HL-60 (cell line): ENCODE data around the gene PDE2A.

Experiments used
- DNase-seq, 2 experiments: peaks; one replicate each; pipeline ENCODE4 v3.0.0-alpha.2; 2010 to 2020; ENCODE audit warnings: low read depth in 1 of 2, low spot score in 1 of 2
- H3K27ac ChIP-seq: fragments of 250-450 bp; sonication (Bioruptor Pico); replicated peaks from 2 replicates; pipeline ENCODE4 v1.5.1; 2020; ENCODE audit warnings: mild to moderate bottlenecking, moderate library complexity
- H3K27me3 ChIP-seq: fragments of 250-450 bp; sonication (Bioruptor Pico); 2 replicates; pipeline ENCODE4 v1.5.1; 2021; ENCODE audit warnings: mild to moderate bottlenecking, moderate library complexity; ENCODE audit not compliant: insufficient read depth, poor library complexity, severe bottlenecking
- H3K4me3 ChIP-seq: replicated peaks from 2 replicates; pipeline ENCODE4 v1.5.1; 2011; ENCODE audit warnings: mild to moderate bottlenecking, control low read depth, low read length; ENCODE audit not compliant: insufficient read depth
- CTCF ChIP-seq: IDR thresholded peaks from one replicate; pipeline ENCODE4 v1.5.1; 2011; ENCODE audit warnings: low read length, control low read depth, inconsistent platforms; ENCODE audit not compliant: insufficient read depth
- GABPA ChIP-seq: IDR thresholded peaks from 2 replicates; pipeline ENCODE4 v1.6.1; 2012; ENCODE audit warnings: low read depth
- POLR2AphosphoS5 ChIP-seq: IDR thresholded peaks from 2 replicates; pipeline ENCODE4 v1.6.1; 2012; ENCODE audit warnings: low read depth
- REST ChIP-seq: IDR thresholded peaks from 2 replicates; pipeline ENCODE4 v1.6.1; 2012; ENCODE audit warnings: low read depth; ENCODE audit not compliant: insufficient replicate concordance
- SPI1 ChIP-seq: IDR thresholded peaks from 2 replicates; pipeline ENCODE4 v1.6.1; 2012; ENCODE audit warnings: low read depth, mild to moderate bottlenecking, borderline replicate concordance

Gene PDE2A

DNA sequence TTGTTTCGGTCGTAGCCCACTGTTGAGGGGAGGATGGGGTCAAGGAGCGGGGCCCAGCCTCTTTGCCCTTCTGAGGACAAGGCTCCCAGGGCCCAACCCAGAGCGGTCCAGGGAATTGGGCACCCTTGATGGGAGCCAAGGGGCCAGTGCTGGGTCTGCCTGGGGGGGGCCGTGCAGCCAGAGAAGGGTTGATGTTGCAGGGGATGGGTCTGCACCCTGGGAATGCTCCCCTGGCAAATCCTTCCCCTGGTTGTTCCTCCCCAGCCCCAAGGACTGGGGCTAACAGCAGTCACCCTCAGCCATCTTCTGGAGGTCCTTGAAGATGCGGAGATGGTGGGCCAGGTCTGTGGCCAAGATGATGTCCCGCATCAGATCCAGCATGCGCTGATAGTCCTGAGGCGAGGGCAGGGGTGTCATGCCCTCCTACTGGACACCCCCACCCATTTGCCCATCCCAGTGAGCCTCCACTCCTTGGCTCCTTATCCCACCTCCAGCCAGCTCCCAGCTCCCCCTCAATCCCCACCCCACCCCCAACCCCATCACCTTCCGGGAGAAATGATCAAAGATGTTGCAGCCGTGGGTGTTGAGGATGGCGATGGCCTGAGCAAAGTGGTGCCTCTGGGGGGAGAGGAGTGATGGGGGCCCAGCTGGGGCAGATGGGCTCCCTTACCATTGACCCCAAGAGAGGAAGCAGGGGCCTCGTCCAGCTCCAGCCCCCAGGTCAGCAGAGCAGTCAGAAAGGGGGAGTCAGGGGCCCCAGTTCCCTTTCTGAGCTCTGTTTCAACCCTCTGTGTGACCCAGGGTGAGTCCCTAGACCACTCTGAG, 95.0 kb downstream of the PDE2A start:
- no peak overlapping the region for H3K4me3 ChIP-seq

GRCh38 chr11:72578566-72578965, 95.7 kb downstream of the PDE2A start:
- DNase-seq: no peak
- Histone ChIP-seq H3K4me3 (no peak overlapping the region), H3K27me3 (peaks cover 9% of the 10 kb centered on the region), H3K27ac (no peak overlapping the region)
- no peak for TF ChIP-seq SPI1
- no peak for TF ChIP-seq POLR2AphosphoS5
- TF ChIP-seq CTCF: no peak
- no peak for TF ChIP-seq GABPA
- no peak for TF ChIP-seq REST

More for the DNA sequence above, 95.0 kb downstream of the PDE2A start:
- peaks cover 16% of the 10 kb centered on the region for H3K27me3 ChIP-seq
- no peak for DNase-seq
- H3K27ac ChIP-seq: no peak overlapping the region
- no peak for TF ChIP-seq SPI1
- TF ChIP-seq CTCF: no peak
- no peak for TF ChIP-seq GABPA
- no peak for TF ChIP-seq REST
- no peak for TF ChIP-seq POLR2AphosphoS5

DNA sequence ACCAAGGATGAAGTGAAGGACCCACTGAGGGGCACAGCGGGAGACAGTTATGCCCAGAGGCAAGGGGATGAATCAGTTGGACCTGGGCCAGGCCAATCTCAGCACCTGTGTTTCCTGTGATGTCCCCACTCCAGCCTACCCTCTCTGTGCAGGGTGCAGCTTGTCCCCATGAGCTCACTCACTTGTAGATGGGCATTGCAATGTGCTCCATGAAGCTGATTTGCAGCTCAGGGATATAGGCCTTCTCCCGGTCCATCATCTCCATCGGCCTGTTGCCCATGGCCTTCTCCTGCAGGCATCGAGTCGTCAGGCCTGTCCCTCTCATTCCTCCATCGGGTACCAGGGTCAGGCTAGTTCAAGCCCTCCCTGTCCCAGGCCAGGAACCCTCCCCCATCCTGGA, 96.2 kb downstream of the PDE2A start:
- DNase-seq: no peak
- Histone ChIP-seq H3K4me3 (no peak overlapping the region), H3K27ac (no peak overlapping the region), H3K27me3 (peaks cover 7% of the 10 kb centered on the region)
- TF ChIP-seq REST (no peak), SPI1 (no peak), CTCF (no peak), GABPA (no peak), POLR2AphosphoS5 (no peak)
